ENCODE results near the gene FGD5. TPM values are rescaled to one million over a fixed set of nuclear protein-coding genes. Genes with fewer than 3 reads are reported as not detected.

The FGD5 gene
- total and polyA plus RNA-seq, 2 donors from 2014 or later, result 18.7 to 40.1 TPM

GRCh38 chr3:14948609-14949038 is 129.9 kb downstream of the FGD5 start:
- H3K27ac ChIP-seq (ENCODE audit: low read depth in 2 of 2, low read length in 2 of 2), result peak overlapping the region; percentile 65 to 79
- FAIRE-seq (no peak), DNase-seq (no peak)
- no peaks in the 10 kb centered on the region for H3K27me3 ChIP-seq (ENCODE audit: control insufficient read depth, insufficient read depth, low read length)
- peaks cover 6 to 14% (median 6%) of the 10 kb centered on the region in 3 donors for H3K36me3 ChIP-seq (ENCODE audit: control insufficient read depth in 2 of 3, insufficient read depth in 3 of 3, low read length in 3 of 3)
- H3K4me1 ChIP-seq (ENCODE audit: control insufficient read depth in 2 of 3, insufficient read depth in 2 of 3, low read depth in 1 of 3, low read length in 3 of 3), result peaks cover 0 to 14% (median 6%) of the 10 kb centered on the region in 3 donors
- no peaks in the 10 kb centered on the region for H3K9me3 ChIP-seq (ENCODE audit: control insufficient read depth in 2 of 3, insufficient read depth in 1 of 3, low read length in 3 of 3)
- no peak for TF ChIP-seq CTCF (IDR thresholded peaks at IDR 0.05; ENCODE audit: borderline replicate concordance, extremely low read depth, insufficient read depth)
- peak overlapping the region; percentile 93 to 97 (median 95) for H3K4me3 ChIP-seq (ENCODE audit: low read length in 3 of 3)
- H3K9ac ChIP-seq (ENCODE audit: low read length in 3 of 3), result peak overlapping the region; percentile 84 to 93 (median 93)
- intact Hi-C loops (cut with DNase I), result no loop called here

DNA sequence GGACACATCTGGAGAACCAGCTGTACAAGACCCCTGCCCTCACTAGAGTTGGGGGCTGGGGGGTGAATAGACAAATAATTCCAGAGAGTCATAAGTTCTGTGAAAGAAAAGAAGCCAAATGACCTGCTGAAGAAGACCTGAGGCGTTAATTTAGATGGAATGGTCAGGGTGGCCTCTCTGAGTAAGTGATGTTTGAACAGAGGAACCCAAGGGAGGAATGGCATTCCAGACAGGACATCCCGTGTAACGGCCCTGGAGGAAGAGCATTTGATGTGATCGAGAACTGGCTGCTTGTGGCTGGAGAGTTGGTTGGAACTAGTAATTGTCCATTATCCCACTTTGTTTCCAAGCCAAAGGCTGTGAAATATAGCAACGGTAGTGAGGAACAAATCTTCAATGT is 130.4 kb downstream of the FGD5 start:
- Histone ChIP-seq H3K9ac (ENCODE audit: low read length in 3 of 3) (peak overlapping the region; percentile 84 to 93 (median 93)), H3K27me3 (ENCODE audit: control insufficient read depth, insufficient read depth, low read length) (no peaks in the 10 kb centered on the region), H3K4me1 (ENCODE audit: control insufficient read depth in 2 of 3, insufficient read depth in 2 of 3, low read depth in 1 of 3, low read length in 3 of 3) (peaks cover 0 to 14% (median 6%) of the 10 kb centered on the region in 3 donors), H3K4me3 (ENCODE audit: low read length in 3 of 3) (peak overlapping the region; percentile 93 to 97 (median 95)), H3K27ac (ENCODE audit: low read depth in 2 of 2, low read length in 2 of 2) (peak overlapping the region; percentile 65 to 79), H3K36me3 (ENCODE audit: control insufficient read depth in 2 of 3, insufficient read depth in 3 of 3, low read length in 3 of 3) (peaks cover 6 to 13% (median 6%) of the 10 kb centered on the region in 3 donors), H3K9me3 (ENCODE audit: control insufficient read depth in 2 of 3, insufficient read depth in 1 of 3, low read length in 3 of 3) (no peaks in the 10 kb centered on the region)
- TF ChIP-seq CTCF (IDR thresholded peaks at IDR 0.05; ENCODE audit: borderline replicate concordance, extremely low read depth, insufficient read depth), result no peak
- intact Hi-C loops (cut with DNase I), result no loop called here
- FAIRE-seq (no peak), DNase-seq (no peak)

- no peak for FAIRE-seq
- no peaks in the 10 kb centered on the region for H3K27me3 ChIP-seq (ENCODE audit: control insufficient read depth, insufficient read depth, low read length)
- H3K36me3 ChIP-seq (ENCODE audit: control insufficient read depth in 2 of 3, insufficient read depth in 3 of 3, low read length in 3 of 3), result peaks cover 2 to 5% (median 3%) of the 10 kb centered on the region in 3 donors
- H3K9ac ChIP-seq (ENCODE audit: low read length in 3 of 3), result no peak overlapping the region
- H3K4me1 ChIP-seq (ENCODE audit: control insufficient read depth in 2 of 3, insufficient read depth in 2 of 3, low read depth in 1 of 3, low read length in 3 of 3), result peaks cover 0 to 14% (median 6%) of the 10 kb centered on the region in 3 donors
- intact Hi-C loops (cut with DNase I), result no loop called here
- H3K4me3 ChIP-seq (ENCODE audit: low read length in 3 of 3), result no peak overlapping the region
- TF ChIP-seq CTCF (IDR thresholded peaks at IDR 0.05; ENCODE audit: borderline replicate concordance, extremely low read depth, insufficient read depth), result no peak
- DNase-seq, result no peak
- H3K9me3 ChIP-seq (ENCODE audit: control insufficient read depth in 2 of 3, insufficient read depth in 1 of 3, low read length in 3 of 3), result no peaks in the 10 kb centered on the region
- no peak overlapping the region for H3K27ac ChIP-seq (ENCODE audit: low read depth in 2 of 2, low read length in 2 of 2)
These were observed 131.5 kb downstream of the FGD5 start for GRCh38 chr3:14950274-14950673.

DNA sequence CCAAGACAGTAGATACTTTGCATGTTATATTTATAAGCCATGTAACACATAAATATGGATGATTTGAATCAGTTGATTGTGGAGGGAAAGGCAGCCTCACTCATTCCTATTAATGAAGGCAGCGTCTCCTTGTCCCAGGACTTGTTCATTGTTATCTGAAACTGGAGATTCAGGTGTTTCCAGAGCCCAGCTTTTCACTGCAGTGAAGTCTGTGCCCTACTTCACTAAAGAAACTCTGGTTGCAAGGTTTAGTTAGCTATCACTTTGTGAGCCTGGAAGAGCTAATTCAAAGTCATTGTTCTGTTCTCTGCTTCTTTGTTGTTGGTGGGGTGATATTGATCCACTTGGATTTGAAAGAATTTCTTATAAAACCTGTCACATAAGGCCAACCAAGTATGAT is 138.4 kb downstream of the FGD5 start:
- DNase-seq, result no peak
- peaks cover 0 to 3% (median 0%) of the 10 kb centered on the region in 3 donors for H3K36me3 ChIP-seq (ENCODE audit: control insufficient read depth in 2 of 3, insufficient read depth in 3 of 3, low read length in 3 of 3)
- no peak overlapping the region for H3K9ac ChIP-seq (ENCODE audit: low read length in 3 of 3)
- no peak overlapping the region for H3K27ac ChIP-seq (ENCODE audit: low read depth in 2 of 2, low read length in 2 of 2)
- intact Hi-C loops (cut with DNase I), result no loop called here
- H3K4me3 ChIP-seq (ENCODE audit: low read length in 3 of 3), result no peak overlapping the region
- no peaks in the 10 kb centered on the region for H3K27me3 ChIP-seq (ENCODE audit: control insufficient read depth, insufficient read depth, low read length)
- FAIRE-seq, result no peak
- no peaks in the 10 kb centered on the region for H3K9me3 ChIP-seq (ENCODE audit: control insufficient read depth in 2 of 3, insufficient read depth in 1 of 3, low read length in 3 of 3)
- peaks cover 0 to 3% (median 0%) of the 10 kb centered on the region in 3 donors for H3K4me1 ChIP-seq (ENCODE audit: control insufficient read depth in 2 of 3, insufficient read depth in 2 of 3, low read depth in 1 of 3, low read length in 3 of 3)
- TF ChIP-seq CTCF (IDR thresholded peaks at IDR 0.05; ENCODE audit: borderline replicate concordance, extremely low read depth, insufficient read depth), result no peak

All from kidney (tissue), 14 donors.